Left ventricle myocardium inferior (tissue), 1 donor: ENCODE results near the gene RAP2C. TPM values are rescaled to one million over a fixed set of nuclear protein-coding genes. Genes with fewer than 3 reads are reported as not detected.

Experiments used
- DNase-seq: peaks from one replicate; pipeline ENCODE4 v3.0.0-alpha.2; 2020
- H3K27ac ChIP-seq: fragments of 200-600 bp; replicated peaks from 2 replicates; pipeline ENCODE4 v1.8.0; 2021
- H3K27me3 ChIP-seq: fragments of 200-600 bp; 2 replicates; pipeline ENCODE4 v1.8.0; 2021; ENCODE audit warnings: low read depth
- H3K36me3 ChIP-seq: fragments of 200-600 bp; 2 replicates; pipeline ENCODE4 v1.8.0; 2021
- H3K4me1 ChIP-seq: fragments of 200-600 bp; 2 replicates; pipeline ENCODE4 v1.8.0; 2021
- H3K4me3 ChIP-seq: fragments of 200-600 bp; 2 replicates; pipeline ENCODE4 v1.8.0; 2021; ENCODE audit warnings: mild to moderate bottlenecking, moderate library complexity
- H3K9me3 ChIP-seq: fragments of 200-600 bp; replicated peaks from 2 replicates; pipeline ENCODE4 v1.8.0; 2021
- CTCF ChIP-seq: fragments of 200-600 bp; IDR thresholded peaks from 2 replicates; pipeline ENCODE4 v1.8.0; 2021; ENCODE audit warnings: antibody characterized with exemption, mild to moderate bottlenecking, borderline replicate concordance
- intact Hi-C: fragments of 100-400 bp; cut with micrococcal nuclease; formaldehyde crosslinking; loops from one replicate; pipeline ENCODE4 v1.11.0; 2022
- total RNA-seq: library from RNA; stranded (reverse); fragmentation: NEBNext Ultra II Directional; extraction: Animal tissue kit (Norgen Biotek cat#: 25700); gene quantifications from one replicate; pipeline ENCODE4 v1.2.1, GENCODE V29; 2021
- donor health status: DM: no; HTN: yes; CAD: no; lungs with severe emphysema.

RAP2C gene
- total RNA-seq, 1 donor from 2014 or later: 15.3 TPM

GRCh38 chrX:132257116-132257515 lies 37.9 kb upstream of the RAP2C start:
- H3K27ac ChIP-seq: no peak overlapping the region
- no peak for DNase-seq
- TF ChIP-seq CTCF: no peak
- intact Hi-C loops: no loop called here
- H3K36me3 ChIP-seq: no peaks in the 10 kb centered on the region
- no peak overlapping the region for H3K4me3 ChIP-seq
- H3K4me1 ChIP-seq: no peaks in the 10 kb centered on the region
- H3K27me3 ChIP-seq: no peaks in the 10 kb centered on the region
- H3K9me3 ChIP-seq: no peaks in the 10 kb centered on the region

DNA sequence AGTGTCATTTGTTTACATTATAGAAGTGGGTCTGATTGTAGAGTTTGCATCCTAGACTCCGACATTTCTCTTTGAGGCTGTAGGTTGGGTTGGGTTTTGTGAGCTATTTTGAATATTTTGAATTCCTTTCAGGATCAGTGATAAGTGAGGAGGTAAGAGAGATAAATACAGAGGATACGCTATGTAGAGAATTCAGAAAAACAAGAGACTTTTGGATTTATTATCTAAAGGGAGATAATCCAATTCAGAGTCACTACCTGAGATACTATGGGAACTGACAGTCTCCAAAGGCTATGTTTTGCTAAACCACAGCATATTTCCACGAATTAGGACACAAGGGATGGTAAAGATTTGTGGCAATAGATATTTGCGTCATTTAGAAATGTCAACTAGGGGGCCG lies 16.9 kb upstream of the RAP2C start:
- intact Hi-C loops: no loop called here
- H3K4me3 ChIP-seq: no peak overlapping the region
- no peak for DNase-seq
- TF ChIP-seq CTCF: no peak
- no peaks in the 10 kb centered on the region for H3K9me3 ChIP-seq
- no peaks in the 10 kb centered on the region for H3K4me1 ChIP-seq
- no peak overlapping the region for H3K27ac ChIP-seq
- no peaks in the 10 kb centered on the region for H3K27me3 ChIP-seq
- no peaks in the 10 kb centered on the region for H3K36me3 ChIP-seq

DNA sequence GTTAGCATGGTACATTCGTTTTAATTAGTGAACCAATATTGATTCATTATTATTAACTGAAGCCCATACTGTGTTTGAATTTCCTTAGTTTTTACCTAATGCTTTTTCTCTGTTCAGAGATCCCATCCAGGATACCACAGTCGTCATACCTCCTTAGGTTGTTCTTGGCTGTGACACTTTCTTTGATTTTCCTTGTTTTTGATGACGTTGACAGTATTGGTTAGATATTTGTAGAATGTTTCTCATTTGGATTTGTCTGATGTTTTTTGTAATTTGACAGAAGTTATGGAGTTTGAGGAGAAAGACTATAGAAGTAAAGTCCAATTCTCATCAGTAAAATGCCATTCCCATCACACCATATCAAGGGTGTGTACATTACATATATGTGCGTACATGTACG lies 16.2 kb upstream of the RAP2C start:
- Histone ChIP-seq H3K27me3 (no peaks in the 10 kb centered on the region), H3K9me3 (no peaks in the 10 kb centered on the region), H3K27ac (no peak overlapping the region), H3K36me3 (no peaks in the 10 kb centered on the region), H3K4me3 (no peak overlapping the region), H3K4me1 (no peaks in the 10 kb centered on the region)
- intact Hi-C loops: no loop called here
- no peak for TF ChIP-seq CTCF
- no peak for DNase-seq

- Histone ChIP-seq H3K27ac (no peak overlapping the region), H3K36me3 (no peaks in the 10 kb centered on the region), H3K4me3 (no peak overlapping the region), H3K27me3 (no peaks in the 10 kb centered on the region), H3K9me3 (no peaks in the 10 kb centered on the region), H3K4me1 (no peaks in the 10 kb centered on the region)
- no peak for TF ChIP-seq CTCF
- intact Hi-C loops: no loop called here
- no peak for DNase-seq
Measured at GRCh38 chrX:132231587-132231986, 12.3 kb upstream of the RAP2C start.

- Histone ChIP-seq H3K27me3 (no peaks in the 10 kb centered on the region), H3K4me1 (no peaks in the 10 kb centered on the region), H3K4me3 (no peak overlapping the region), H3K9me3 (no peaks in the 10 kb centered on the region), H3K36me3 (no peaks in the 10 kb centered on the region), H3K27ac (no peak overlapping the region)
- no peak for DNase-seq
- intact Hi-C loops: no loop called here
- no peak for TF ChIP-seq CTCF
Measured at GRCh38 chrX:132227383-132228112, 8.3 kb upstream of the RAP2C start.
